NCI-H187 treated with DMSO at 0.1 percent for 48 hours (cell line): Measurements from ENCODE around the gene MRPL52.

ENCODE experiments used
- DNase-seq: peaks from one replicate; lab custom pipeline; 2025; lab: John Stamatoyannopoulos, UW

MRPL52 gene

GRCh38 chr14:22883173-22883976, 53.7 kb downstream of the MRPL52 start, which contains the start of gene REM2:
TSS of gene REM2 (plus strand) at chr14:22883222. CDS start at chr14:22883288, 66 bp downstream.
- DNase-seq = no peak

DNA sequence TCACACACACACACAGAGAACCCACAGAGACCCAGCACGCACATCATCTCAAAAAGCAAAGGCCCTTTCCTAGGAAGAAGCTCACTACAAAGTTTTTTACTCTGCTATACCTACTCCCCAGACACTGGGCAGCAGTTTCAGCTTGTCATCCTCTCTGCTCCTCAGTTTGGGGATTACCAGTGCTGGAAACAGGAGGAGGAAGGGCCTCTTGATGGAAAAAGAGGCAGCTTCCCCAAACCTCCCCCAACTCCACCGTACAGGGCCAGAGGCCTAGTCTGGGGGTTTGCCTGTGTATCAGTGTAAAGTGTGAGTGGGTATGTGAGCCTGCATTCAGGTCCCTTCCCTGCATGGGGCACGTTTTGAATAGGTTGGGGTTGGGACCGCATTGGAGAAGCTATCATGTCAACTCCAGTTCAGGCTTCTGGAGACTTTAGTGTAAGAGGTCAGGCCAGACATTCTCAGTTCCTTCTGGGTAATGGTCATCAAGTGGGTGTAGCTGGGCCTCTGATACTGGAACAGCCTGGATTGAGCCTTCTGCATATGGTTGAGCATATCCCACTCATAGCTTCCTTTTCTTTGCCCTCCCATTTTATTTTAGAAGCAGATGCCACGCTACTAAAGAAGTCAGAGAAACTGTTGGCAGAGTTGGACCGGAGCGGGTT, 54.5 kb downstream of the MRPL52 start:
- no peak for DNase-seq
